CD4-positive, CD25-positive, alpha-beta regulatory T cell (primary cell): Measurements from ENCODE around the gene MYL6B. TPM values are rescaled to one million over a fixed set of nuclear protein-coding genes. Genes with fewer than 3 reads are reported as not detected.
"Not testable (repeated sequence)": the region's sequence is repeated elsewhere in the genome, so short reads cannot be mapped to it uniquely, and the experiment has no call there.

Experiments
- ATAC-seq, 2 donors: fragments of 150-1000 bp; cut with Tn5 transposase; one replicate each; pipeline ENCODE4 v1.10.0; 2021; ENCODE audit warnings: low read depth in 2 of 2, moderate number of reproducible peaks in 2 of 2, moderate library complexity in 1 of 2
- DNase-seq, 3 donors: peaks; one replicate each; pipeline versions ENCODE4 v3.0.0 to v3.0.0-alpha.2; 2012 to 2022; ENCODE audit warnings: mixed read lengths in 1 of 3
- H3K27ac ChIP-seq: one replicate; pipeline ENCODE4 v1.7.0; 2013; ENCODE audit warnings: mild to moderate bottlenecking, low read length; ENCODE audit not compliant: insufficient read depth, poor library complexity, severe bottlenecking
- H3K27me3 ChIP-seq: one replicate; pipeline ENCODE4 v1.7.0; 2013; ENCODE audit warnings: low read length; ENCODE audit not compliant: control insufficient read depth, insufficient read depth
- H3K36me3 ChIP-seq: one replicate; pipeline ENCODE4 v1.7.0; 2013; ENCODE audit warnings: mild to moderate bottlenecking, low read length, moderate library complexity; ENCODE audit not compliant: control insufficient read depth, insufficient read depth
- H3K4me1 ChIP-seq: 2 replicates; pipeline ENCODE4 v1.7.0; 2013; ENCODE audit warnings: mild to moderate bottlenecking, low read length; ENCODE audit not compliant: insufficient read depth, control insufficient read depth, poor library complexity, severe bottlenecking
- H3K4me3 ChIP-seq: one replicate; pipeline ENCODE4 v1.7.0; 2013; ENCODE audit warnings: low read depth, mild to moderate bottlenecking, low read length, moderate library complexity
- H3K9me3 ChIP-seq, 2 experiments: 1 replicate in 1 of 2; 2 replicates in 1 of 2; pipeline ENCODE4 v1.7.0; 2013; ENCODE audit warnings: low read length in 2 of 2, mild to moderate bottlenecking in 1 of 2, moderate library complexity in 1 of 2; ENCODE audit not compliant: control insufficient read depth in 2 of 2
- H3K27ac Mint-ChIP-seq, 3 donors: one replicate each; pipeline ENCODE4 v1.8.0; 2020 to 2022; ENCODE audit warnings: mild to moderate bottlenecking in 3 of 3, mixed read lengths in 3 of 3, moderate library complexity in 2 of 3
- H3K27me3 Mint-ChIP-seq: one replicate; pipeline ENCODE4 v1.8.0; 2022; ENCODE audit warnings: mild to moderate bottlenecking, mixed read lengths
- H3K36me3 Mint-ChIP-seq: one replicate; pipeline ENCODE4 v1.8.0; 2020; ENCODE audit warnings: mixed read lengths
- H3K4me1 Mint-ChIP-seq, 4 donors: one replicate each; pipeline ENCODE4 v1.8.0; 2020 to 2022; ENCODE audit warnings: mixed read lengths in 4 of 4, mild to moderate bottlenecking in 1 of 4
- H3K4me3 Mint-ChIP-seq, 4 donors: one replicate each; pipeline ENCODE4 v1.8.0; 2020 to 2022; ENCODE audit warnings: mild to moderate bottlenecking in 4 of 4, mixed read lengths in 4 of 4, moderate library complexity in 3 of 4
- H3K9me3 Mint-ChIP-seq, 7 donors: one replicate each; pipeline ENCODE4 v1.8.0; 2020 to 2022; ENCODE audit warnings: mixed read lengths in 7 of 7, mild to moderate bottlenecking in 3 of 7, moderate library complexity in 2 of 7
- polyA plus RNA-seq, 4 donors: library from polyadenylated mRNA; unstranded; fragments of 300-500 nt; fragmentation: Illumina TruSeq; gene quantifications; one replicate each; pipeline ENCODE4 v1.2.3, GENCODE V29; 2021
- total RNA-seq: library from RNA; stranded (reverse); gene quantifications from one replicate; pipeline ENCODE4 v1.2.3, GENCODE V29; 2022

Gene MYL6B
- total and polyA plus RNA-seq, 5 donors from 2014 or later = 8.8 to 18.4 (median 11.2) TPM

DNA sequence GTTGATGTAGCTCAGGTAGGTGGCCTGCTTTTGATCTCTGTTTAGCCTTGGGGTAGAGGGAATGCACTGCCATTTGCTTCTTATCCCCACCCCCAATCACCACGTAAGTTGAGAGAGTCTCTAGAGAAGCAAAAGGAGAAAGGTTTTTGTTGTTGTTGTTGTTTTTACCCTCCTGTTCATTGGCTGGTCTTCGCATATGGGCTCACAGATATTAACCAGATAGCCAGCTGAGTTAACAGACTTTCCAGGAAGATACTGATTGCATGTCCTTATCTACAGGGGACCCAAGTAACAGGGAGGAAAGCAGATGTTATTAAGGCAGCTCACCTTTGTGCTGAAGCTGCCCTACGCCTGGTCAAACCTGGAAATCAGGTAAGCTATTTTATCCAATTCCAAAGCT is 45.1 kb upstream of the MYL6B start:
- no peaks in the 10 kb centered on the region for H3K27me3 ChIP-seq
- Mint-ChIP-seq H3K4me3 (peak overlapping the region in 1 of 4 donors; percentile 44), H3K9me3 (no peaks in the 10 kb centered on the region), H3K27me3 (no peaks in the 10 kb centered on the region), H3K27ac (peak overlapping the region in 2 of 3 donors; percentile 11 to 85), H3K36me3 (peaks cover 31% of the 10 kb centered on the region), H3K4me1 (peaks cover 11 to 47% (median 37%) of the 10 kb centered on the region in 4 donors)
- no peak for DNase-seq
- peaks cover 50% of the 10 kb centered on the region for H3K36me3 ChIP-seq
- H3K9me3 ChIP-seq = no peaks in the 10 kb centered on the region
- H3K4me3 ChIP-seq = no peak overlapping the region
- H3K27ac ChIP-seq = no peak overlapping the region
- no peak for ATAC-seq
- peaks cover 39% of the 10 kb centered on the region for H3K4me1 ChIP-seq

DNA sequence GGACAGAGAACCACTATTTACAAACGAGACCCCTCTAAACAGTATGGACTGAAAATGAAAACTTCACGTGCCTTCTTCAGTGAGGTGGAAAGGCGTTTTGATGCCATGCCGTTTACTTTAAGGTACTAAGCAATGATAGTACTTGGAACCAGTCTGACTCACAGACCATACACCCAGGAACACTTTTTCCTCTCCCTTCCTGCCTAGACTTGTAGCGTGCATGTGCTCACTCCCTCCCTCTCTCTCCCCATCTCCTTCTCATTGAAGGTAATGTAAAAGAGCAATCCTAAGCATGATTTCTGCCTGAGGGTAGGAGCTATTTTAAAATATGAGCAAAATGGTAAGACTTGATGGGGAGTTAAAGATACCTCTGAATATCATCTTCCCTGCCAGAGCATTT is 41.8 kb upstream of the MYL6B start:
- peaks cover 62% of the 10 kb centered on the region for H3K36me3 ChIP-seq
- H3K4me3 Mint-ChIP-seq = peak overlapping the region in 1 of 4 donors; percentile 63
- H3K4me3 ChIP-seq = no peak overlapping the region
- no peaks in the 10 kb centered on the region for H3K27me3 ChIP-seq
- ATAC-seq (no peak), DNase-seq (no peak)
- H3K4me1 ChIP-seq = peaks cover 13% of the 10 kb centered on the region
- no peaks in the 10 kb centered on the region for H3K9me3 Mint-ChIP-seq
- H3K27me3 Mint-ChIP-seq = no peaks in the 10 kb centered on the region
- H3K27ac ChIP-seq = no peak overlapping the region
- peak overlapping the region in 2 of 3 donors; percentile 6 to 65 for H3K27ac Mint-ChIP-seq
- no peaks in the 10 kb centered on the region for H3K9me3 ChIP-seq
- peaks cover 40% of the 10 kb centered on the region for H3K36me3 Mint-ChIP-seq
- H3K4me1 Mint-ChIP-seq = peaks cover 3 to 21% (median 15%) of the 10 kb centered on the region in 4 donors

- Mint-ChIP-seq H3K27me3 (peaks cover under 1% of the 10 kb centered on the region), H3K27ac (peak overlapping the region in 2 of 3 donors; percentile 48 to 71), H3K36me3 (peaks cover 44% of the 10 kb centered on the region), H3K4me3 (peak overlapping the region in 3 of 4 donors; percentile 33 to 73 (median 59)), H3K4me1 (peaks cover 9 to 31% (median 20%) of the 10 kb centered on the region in 4 donors), H3K9me3 (no peaks in the 10 kb centered on the region)
- Histone ChIP-seq H3K36me3 (peaks cover 39% of the 10 kb centered on the region), H3K27ac (no peak overlapping the region), H3K27me3 (no peaks in the 10 kb centered on the region), H3K9me3 (no peaks in the 10 kb centered on the region), H3K4me1 (peaks cover 18% of the 10 kb centered on the region), H3K4me3 (no peak overlapping the region)
- no peak for DNase-seq
- no peak for ATAC-seq
These were observed 38.3 kb upstream of the MYL6B start for GRCh38 chr12:56114084-56114483.

GRCh38 chr12:56115329-56115728 is 37.1 kb upstream of the MYL6B start:
- H3K36me3 ChIP-seq = peaks cover 28% of the 10 kb centered on the region

GRCh38 chr12:56116267-56117081 is 35.9 kb upstream of the MYL6B start, which contains the start of gene RPL41:
Gene RPL41 (plus strand): TSS chr12:56116633.
- H3K36me3 ChIP-seq = peaks cover 25% of the 10 kb centered on the region
- Mint-ChIP-seq H3K36me3 (peaks cover 35% of the 10 kb centered on the region), H3K9me3 (no peaks in the 10 kb centered on the region), H3K27ac (peak within 1 kb of the TSS; percentile 93 to 99 (median 98)), H3K27me3 (peaks cover 4% of the 10 kb centered on the region), H3K4me3 (peak within 1 kb of the TSS; percentile 91 to 99 (median 98)), H3K4me1 (peaks cover 9 to 41% (median 27%) of the 10 kb centered on the region in 4 donors)
- no peaks in the 10 kb centered on the region for H3K27me3 ChIP-seq
- peak within 1 kb of the TSS; percentile 94 for H3K4me3 ChIP-seq
- peak within 1 kb of the TSS; percentile 96 for H3K27ac ChIP-seq
- peaks cover 23% of the 10 kb centered on the region for H3K4me1 ChIP-seq
- no peaks in the 10 kb centered on the region for H3K9me3 ChIP-seq
- DNase-seq = peak; percentile 88 to 97 (median 96)
- peak; percentile 40 to 45 for ATAC-seq

More at GRCh38 chr12:56115329-56115728, 37.1 kb upstream of the MYL6B start:
- peaks cover 39% of the 10 kb centered on the region for H3K36me3 Mint-ChIP-seq
- H3K27me3 ChIP-seq = no peaks in the 10 kb centered on the region
- peak overlapping the region; percentile 91 to 99 (median 98) for H3K4me3 Mint-ChIP-seq
- H3K9me3 Mint-ChIP-seq = no peaks in the 10 kb centered on the region
- H3K4me1 ChIP-seq = peaks cover 23% of the 10 kb centered on the region
- no peak for ATAC-seq
- peaks cover 9 to 41% (median 27%) of the 10 kb centered on the region in 4 donors for H3K4me1 Mint-ChIP-seq
- no peak for DNase-seq
- H3K27ac ChIP-seq = peak overlapping the region; percentile 96
- no peaks in the 10 kb centered on the region for H3K9me3 ChIP-seq
- peak overlapping the region; percentile 93 to 99 (median 98) for H3K27ac Mint-ChIP-seq
- H3K27me3 Mint-ChIP-seq = peaks cover 4% of the 10 kb centered on the region
- H3K4me3 ChIP-seq = peak overlapping the region; percentile 94

GRCh38 chr12:56117082-56117706 is 35.2 kb upstream of the MYL6B start:
- DNase-seq, H3K27me3 ChIP-seq: not testable (repeated sequence)
- H3K4me3 ChIP-seq = peak overlapping the region; percentile 94

DNA sequence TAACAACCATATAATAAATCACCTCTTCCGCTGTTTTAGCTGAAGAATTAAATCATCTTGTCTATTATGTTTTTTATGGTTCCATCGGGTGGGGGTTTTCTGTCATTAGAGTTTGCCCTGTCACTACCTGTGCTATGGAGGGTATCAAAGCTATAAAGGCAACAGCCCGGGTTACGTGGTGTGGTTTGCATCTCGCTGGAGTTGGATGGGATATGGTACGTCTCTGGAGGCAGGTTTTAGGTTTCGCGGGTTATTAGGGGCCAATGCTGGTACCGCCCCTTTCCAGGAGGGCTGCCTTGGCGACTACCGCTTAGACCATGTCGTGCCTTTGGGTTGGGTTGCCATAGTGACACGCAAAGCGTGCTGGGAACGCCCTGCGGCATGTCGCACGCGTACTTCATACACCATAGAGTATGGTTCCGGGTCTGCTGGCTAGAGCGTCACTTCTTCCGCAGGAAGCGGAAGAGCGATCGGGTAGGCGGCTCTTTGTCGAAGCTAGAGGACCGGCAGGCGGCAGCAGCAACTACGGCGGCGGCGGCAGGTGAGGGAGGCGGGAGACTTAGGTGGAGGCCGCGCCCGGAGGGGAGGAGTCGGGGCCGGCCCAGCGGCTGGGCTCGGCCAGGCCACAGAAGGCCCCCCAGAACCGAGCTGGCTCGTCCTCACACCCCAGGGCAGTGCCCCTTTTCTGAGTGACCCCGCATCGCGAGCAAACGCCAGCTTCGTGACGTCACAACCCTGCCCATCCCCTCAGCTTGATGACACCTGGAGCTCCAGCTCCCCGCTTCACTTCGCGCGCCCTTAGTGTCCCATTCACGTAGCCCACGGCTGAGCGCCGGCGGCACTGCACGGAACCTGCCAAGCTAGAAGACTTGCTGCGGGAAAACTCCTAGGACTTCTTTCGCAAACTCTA is 34.4 kb upstream of the MYL6B start, which contains the start of gene ZC3H10:
ZC3H10 (plus strand) TSS at position 489 of the 910 bp plus-strand sequence. CDS start 2,297 bp downstream, outside the sequence.
- DNase-seq (peak; percentile 97 to 99 (median 97)), ATAC-seq (peak; percentile 85 to 88)
- Histone ChIP-seq H3K27ac (peak within 1 kb of the TSS; percentile 96), H3K4me3 (peak within 1 kb of the TSS; percentile 94), H3K36me3 (peaks cover 16% of the 10 kb centered on the region), H3K27me3 (no peaks in the 10 kb centered on the region), H3K4me1 (peaks cover 23% of the 10 kb centered on the region), H3K9me3 (no peaks in the 10 kb centered on the region)
- peaks cover 4% of the 10 kb centered on the region for H3K27me3 Mint-ChIP-seq
- peak within 1 kb of the TSS; percentile 93 to 99 (median 98) for H3K27ac Mint-ChIP-seq
- peak within 1 kb of the TSS; percentile 91 to 99 (median 98) for H3K4me3 Mint-ChIP-seq
- peaks cover 30% of the 10 kb centered on the region for H3K36me3 Mint-ChIP-seq
- H3K9me3 Mint-ChIP-seq = no peaks in the 10 kb centered on the region
- peaks cover 9 to 41% (median 28%) of the 10 kb centered on the region in 4 donors for H3K4me1 Mint-ChIP-seq

More at GRCh38 chr12:56117082-56117706, 35.2 kb upstream of the MYL6B start:
- peak overlapping the region; percentile 91 to 99 (median 98) for H3K4me3 Mint-ChIP-seq
- H3K36me3 ChIP-seq = peaks cover 22% of the 10 kb centered on the region
- H3K36me3 Mint-ChIP-seq = peaks cover 31% of the 10 kb centered on the region
- H3K9me3 Mint-ChIP-seq, H3K27me3 Mint-ChIP-seq, ATAC-seq, H3K9me3 ChIP-seq: not testable (repeated sequence)
- peak overlapping the region; percentile 93 to 99 (median 98) for H3K27ac Mint-ChIP-seq
- peak overlapping the region; percentile 96 for H3K27ac ChIP-seq
- peaks cover 23% of the 10 kb centered on the region for H3K4me1 ChIP-seq
- peaks cover 9 to 41% (median 27%) of the 10 kb centered on the region in 4 donors for H3K4me1 Mint-ChIP-seq
